Erythroblast (primary cell): ENCODE data around the gene IRF2BP2.

ENCODE experiments used
- GATA1 ChIP-seq: IDR thresholded peaks from 2 replicates; pipeline ENCODE4 v1.6.1; 2011; ENCODE audit warnings: low read depth, mild to moderate bottlenecking, control low read depth, low read length, moderate library complexity
- POLR2A ChIP-seq: IDR thresholded peaks from 2 replicates; pipeline ENCODE4 v1.6.1; 2011; ENCODE audit warnings: mild to moderate bottlenecking, low read length

DNA sequence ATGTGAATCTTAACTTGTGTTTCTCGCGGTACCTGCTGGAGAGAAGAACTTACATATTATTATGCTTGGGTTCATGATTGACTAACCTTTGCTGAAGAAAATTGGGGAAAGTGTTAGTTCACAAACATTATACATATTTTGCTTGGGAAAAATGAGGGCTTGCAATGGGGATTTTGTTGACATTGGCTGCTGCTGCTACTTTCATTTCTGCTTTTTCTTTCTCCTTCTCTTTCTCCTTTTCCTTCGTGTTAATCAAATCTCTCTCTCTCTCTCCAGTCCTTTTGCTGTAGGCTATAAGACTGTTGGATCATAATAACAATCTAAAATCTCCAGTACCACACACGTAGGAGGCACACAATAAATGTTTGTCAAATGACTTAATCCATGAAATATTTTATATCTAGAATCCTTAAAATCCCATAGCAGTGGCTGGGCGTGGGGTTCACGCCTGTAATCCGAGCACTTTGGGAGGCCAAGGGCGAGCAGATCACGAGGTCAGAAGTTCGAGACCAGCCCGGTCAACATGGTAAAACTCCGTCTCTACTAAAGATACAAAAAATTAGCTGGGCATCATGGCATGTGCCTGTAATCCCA lies 23.0 kb downstream of the IRF2BP2 start:
- no peak for TF ChIP-seq POLR2A
- TF ChIP-seq GATA1, result no peak
